Mucosa of rectum (tissue), 2 donors: ENCODE measurements around the gene MTRF1.

ENCODE experiments used
- H3K27ac ChIP-seq, 2 donors: one replicate each; pipeline ENCODE4 v1.7.0; 2013; ENCODE audit warnings: inconsistent platforms in 2 of 2, low read depth in 2 of 2, low read length in 2 of 2
- H3K27me3 ChIP-seq, 2 donors: one replicate each; pipeline ENCODE4 v1.7.0; 2013; ENCODE audit warnings: low read length in 2 of 2; ENCODE audit not compliant: control insufficient read depth in 2 of 2, insufficient read depth in 2 of 2
- H3K36me3 ChIP-seq, 2 donors: one replicate each; pipeline ENCODE4 v1.7.0; 2013; ENCODE audit warnings: low read length in 2 of 2; ENCODE audit not compliant: control insufficient read depth in 2 of 2, insufficient read depth in 2 of 2
- H3K4me1 ChIP-seq, 2 donors: one replicate each; pipeline ENCODE4 v1.7.0; 2013; ENCODE audit warnings: low read length in 2 of 2, mild to moderate bottlenecking in 1 of 2; ENCODE audit not compliant: control insufficient read depth in 2 of 2, insufficient read depth in 2 of 2
- H3K4me3 ChIP-seq, 2 donors: one replicate each; pipeline ENCODE4 v1.7.0; 2013; ENCODE audit warnings: low read length in 2 of 2
- H3K9ac ChIP-seq, 2 donors: one replicate each; pipeline ENCODE4 v1.7.0; 2013; ENCODE audit warnings: low read length in 2 of 2, low read depth in 1 of 2, mild to moderate bottlenecking in 1 of 2
- H3K9me3 ChIP-seq, 2 donors: one replicate each; pipeline ENCODE4 v1.7.0; 2013; ENCODE audit warnings: low read length in 2 of 2; ENCODE audit not compliant: control insufficient read depth in 2 of 2
- donor health status: healthy.
- donor health status: Normal muscosa, but diverticular disease.

MTRF1 gene

DNA sequence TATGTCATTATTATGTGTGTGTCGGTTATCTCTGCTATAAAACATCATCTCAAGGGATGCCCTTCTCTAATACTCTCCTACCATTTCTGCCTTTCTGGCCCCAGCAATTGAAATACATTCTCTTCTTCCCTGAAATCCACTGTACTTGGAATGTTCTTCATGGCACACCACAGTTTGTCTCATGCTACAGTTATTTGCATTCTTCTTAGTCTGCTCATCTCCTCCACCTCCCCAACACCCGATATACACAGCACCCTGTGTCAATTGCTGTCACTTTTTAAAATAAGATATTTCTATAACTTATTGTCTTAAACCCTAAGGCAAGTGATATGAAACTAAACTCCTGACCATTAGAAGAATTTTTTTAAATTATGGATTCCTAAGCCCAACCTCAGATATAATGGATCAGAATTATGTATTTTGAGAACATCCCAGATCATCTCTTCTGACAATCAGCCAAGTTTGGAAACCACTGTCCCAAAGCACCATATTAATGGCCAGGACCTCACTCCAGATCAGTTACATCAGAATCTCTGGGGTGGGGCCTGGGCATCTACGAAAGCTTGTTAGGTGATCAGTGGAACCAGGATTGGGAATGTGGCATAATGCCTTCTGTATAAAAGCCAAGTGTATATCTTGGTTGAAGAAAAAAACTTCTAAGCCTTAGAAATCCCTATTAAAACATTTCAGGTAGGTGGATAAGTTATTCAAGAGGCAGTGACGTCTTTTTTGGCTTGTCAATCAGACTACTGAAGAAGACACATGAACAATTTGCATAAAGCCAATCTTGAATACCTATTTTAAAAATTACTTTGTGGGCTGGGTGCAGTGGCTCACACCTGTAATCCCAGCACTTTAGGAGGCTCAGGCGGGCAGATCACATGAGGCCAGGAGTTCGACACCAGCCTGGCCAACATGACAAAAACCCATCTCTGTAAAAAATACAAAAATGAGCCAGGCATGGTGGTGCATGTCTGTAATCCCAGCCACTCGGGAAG, 39.0 kb downstream of the MTRF1 start:
- H3K4me3 ChIP-seq: no peak overlapping the region
- H3K4me1 ChIP-seq: no peaks in the 10 kb centered on the region
- H3K36me3 ChIP-seq: peaks cover 0 to 7% of the 10 kb centered on the region in 2 donors
- H3K9me3 ChIP-seq: no peaks in the 10 kb centered on the region
- no peak overlapping the region for H3K9ac ChIP-seq
- H3K27me3 ChIP-seq: no peaks in the 10 kb centered on the region
- no peak overlapping the region for H3K27ac ChIP-seq

DNA sequence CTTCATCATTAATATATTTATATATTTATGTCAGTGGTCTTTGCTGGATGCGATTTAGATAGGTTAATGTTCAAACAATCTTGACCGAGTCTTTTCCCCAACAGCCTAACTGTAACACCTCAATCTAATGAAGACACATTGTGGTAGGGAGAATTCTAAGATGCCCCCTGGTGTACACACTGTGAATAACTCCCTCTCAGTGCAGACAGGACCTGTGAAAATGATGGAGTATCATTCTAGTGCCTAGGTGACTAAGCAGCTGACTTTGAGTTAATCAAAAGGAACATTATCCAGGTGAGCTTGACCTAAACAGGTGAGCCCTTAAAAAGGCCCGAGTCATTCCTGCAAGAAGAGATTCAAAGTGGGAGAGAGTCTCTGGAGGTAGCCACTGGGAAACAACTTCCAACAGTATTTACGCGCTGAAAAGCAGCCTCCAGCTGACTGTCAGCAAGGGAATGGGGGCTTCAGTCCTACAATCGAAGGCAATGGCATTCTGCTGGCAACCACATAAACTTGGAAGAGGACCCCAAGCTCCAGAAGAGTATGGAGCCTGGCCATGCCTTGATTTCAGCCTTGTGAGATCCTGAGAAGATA, 41.0 kb downstream of the MTRF1 start:
- Histone ChIP-seq H3K4me3 (no peak overlapping the region), H3K9me3 (no peaks in the 10 kb centered on the region), H3K27ac (no peak overlapping the region), H3K27me3 (no peaks in the 10 kb centered on the region), H3K36me3 (peaks cover 0 to 7% of the 10 kb centered on the region in 2 donors), H3K4me1 (no peaks in the 10 kb centered on the region), H3K9ac (no peak overlapping the region)

DNA sequence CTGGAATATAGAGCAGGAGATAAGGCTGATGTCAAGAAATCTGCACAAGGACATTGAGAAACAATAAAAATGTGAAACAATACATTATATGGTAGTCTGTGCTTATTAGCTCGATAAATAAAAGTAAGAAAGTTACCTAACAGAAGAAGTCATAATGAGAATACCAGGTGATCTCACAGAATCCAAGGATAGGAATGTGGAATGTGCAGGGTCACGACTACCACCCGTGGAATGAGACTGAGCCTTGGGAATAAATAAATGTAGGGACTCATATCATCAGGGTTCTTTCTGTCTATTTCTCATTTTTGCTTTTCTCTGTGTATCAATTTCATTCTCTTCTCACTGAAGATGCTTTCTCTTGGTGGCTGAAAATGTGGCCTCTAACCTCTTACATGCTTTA, 43.0 kb downstream of the MTRF1 start:
- Histone ChIP-seq H3K9ac (no peak overlapping the region), H3K4me1 (no peaks in the 10 kb centered on the region), H3K27me3 (no peaks in the 10 kb centered on the region), H3K4me3 (no peak overlapping the region), H3K27ac (no peak overlapping the region), H3K9me3 (no peaks in the 10 kb centered on the region), H3K36me3 (peaks cover 0 to 7% of the 10 kb centered on the region in 2 donors)

DNA sequence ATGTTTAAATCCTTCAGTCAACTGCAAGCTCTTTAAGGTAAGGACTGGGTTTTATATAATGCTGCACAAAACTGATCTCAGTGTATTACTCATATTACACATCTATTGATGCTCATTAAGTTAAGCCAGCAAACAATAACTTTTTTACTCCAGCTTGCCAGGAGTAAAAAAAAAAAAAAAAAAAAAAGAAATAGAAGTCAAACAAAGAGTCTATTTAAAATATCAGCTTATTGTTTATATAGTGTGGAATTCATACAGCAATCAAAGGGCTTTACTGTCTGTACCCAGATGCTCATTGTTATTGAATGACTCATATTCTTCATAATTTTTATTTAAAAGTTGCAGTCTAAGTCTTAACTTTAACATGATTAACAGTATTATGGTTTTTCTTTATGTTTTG, 47.2 kb downstream of the MTRF1 start:
- Histone ChIP-seq H3K9me3 (no peaks in the 10 kb centered on the region), H3K36me3 (no peaks in the 10 kb centered on the region), H3K9ac (no peak overlapping the region), H3K27me3 (no peaks in the 10 kb centered on the region), H3K27ac (no peak overlapping the region), H3K4me1 (no peaks in the 10 kb centered on the region), H3K4me3 (no peak overlapping the region)

DNA sequence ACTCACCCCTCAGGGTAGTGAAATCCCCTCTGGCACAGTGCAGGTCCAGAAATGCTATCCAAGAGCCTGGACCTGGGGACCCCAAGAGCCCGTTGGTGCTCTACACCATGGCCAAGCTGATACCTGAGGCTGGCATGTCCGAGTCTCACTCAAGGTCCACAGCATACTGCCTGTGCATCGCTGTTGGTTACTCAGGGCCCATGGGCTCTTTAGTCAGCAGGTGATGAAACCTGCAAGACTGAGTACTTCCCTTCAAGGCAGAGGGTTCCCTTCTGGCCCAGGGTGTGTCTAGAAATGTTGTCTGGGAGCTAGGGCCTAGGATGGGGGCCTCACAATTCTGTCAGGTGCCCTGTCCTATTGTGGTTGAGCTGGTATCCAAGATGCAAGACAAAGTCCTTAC, 49.5 kb downstream of the MTRF1 start:
- no peak overlapping the region for H3K9ac ChIP-seq
- H3K36me3 ChIP-seq: no peaks in the 10 kb centered on the region
- no peak overlapping the region for H3K4me3 ChIP-seq
- H3K27me3 ChIP-seq: no peaks in the 10 kb centered on the region
- no peaks in the 10 kb centered on the region for H3K4me1 ChIP-seq
- no peak overlapping the region for H3K27ac ChIP-seq
- no peaks in the 10 kb centered on the region for H3K9me3 ChIP-seq

DNA sequence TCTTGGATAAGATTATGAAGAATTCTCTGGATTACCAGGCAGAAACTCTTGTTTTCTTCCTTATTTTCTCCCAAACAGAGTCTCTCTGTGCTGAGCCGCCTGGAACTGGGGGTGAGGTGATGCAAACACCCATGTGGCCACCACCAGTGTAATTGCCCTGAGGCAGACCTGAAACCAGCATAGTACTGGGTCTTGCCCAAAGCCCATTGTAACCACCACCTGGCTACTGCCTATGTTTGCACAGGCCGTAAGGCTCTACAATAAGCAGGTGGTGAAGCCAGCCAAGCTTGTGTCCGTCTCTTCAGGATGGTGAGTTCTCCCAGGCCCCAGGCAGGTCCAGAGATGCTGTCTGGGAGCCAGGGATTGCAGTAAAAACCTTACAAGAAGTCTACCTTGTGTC, 50.1 kb downstream of the MTRF1 start:
- H3K27me3 ChIP-seq: no peaks in the 10 kb centered on the region
- no peaks in the 10 kb centered on the region for H3K9me3 ChIP-seq
- H3K4me3 ChIP-seq: no peak overlapping the region
- no peak overlapping the region for H3K27ac ChIP-seq
- H3K36me3 ChIP-seq: no peaks in the 10 kb centered on the region
- H3K4me1 ChIP-seq: no peaks in the 10 kb centered on the region
- no peak overlapping the region for H3K9ac ChIP-seq

DNA sequence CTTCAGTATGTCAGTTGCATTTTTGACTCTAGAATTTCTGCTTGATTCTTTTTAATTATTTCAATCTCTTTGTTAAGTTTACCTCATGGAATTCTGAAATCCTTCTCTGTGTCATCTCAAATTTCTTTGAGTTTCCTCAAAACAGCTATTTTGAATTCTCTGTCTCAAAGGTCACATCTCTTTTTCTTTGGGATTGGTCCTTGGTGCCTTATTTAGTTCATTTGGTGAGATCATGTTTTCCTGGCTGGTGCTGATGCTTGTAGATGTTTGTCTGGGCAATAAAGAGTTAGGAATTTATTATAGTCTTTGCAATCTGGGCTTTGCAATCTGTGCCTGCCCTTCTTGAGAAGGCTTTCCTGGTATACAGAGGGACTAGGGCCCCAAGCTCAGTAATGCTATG, 50.5 kb downstream of the MTRF1 start:
- no peaks in the 10 kb centered on the region for H3K4me1 ChIP-seq
- no peak overlapping the region for H3K9ac ChIP-seq
- no peak overlapping the region for H3K4me3 ChIP-seq
- H3K27me3 ChIP-seq: no peaks in the 10 kb centered on the region
- no peaks in the 10 kb centered on the region for H3K36me3 ChIP-seq
- H3K9me3 ChIP-seq: no peaks in the 10 kb centered on the region
- no peak overlapping the region for H3K27ac ChIP-seq

DNA sequence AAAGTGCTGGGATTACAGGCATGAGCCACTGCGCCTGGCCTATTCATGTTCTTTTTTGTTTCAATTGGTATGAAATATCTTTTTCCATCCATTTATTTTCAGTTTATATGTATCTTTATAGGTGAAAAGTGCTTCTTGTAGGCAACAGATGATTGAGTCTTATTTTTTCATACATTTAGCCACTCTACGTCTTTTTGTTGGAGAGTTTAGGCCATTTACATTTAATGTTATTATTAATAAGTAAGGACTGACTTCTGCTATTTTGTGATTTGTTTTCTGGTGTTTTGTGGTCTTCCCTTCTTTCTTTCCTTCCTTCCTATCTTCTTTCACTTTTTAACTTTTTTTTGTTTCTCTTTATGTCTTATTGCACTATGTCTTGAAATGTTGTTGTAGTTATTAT, 52.3 kb downstream of the MTRF1 start:
- Histone ChIP-seq H3K27me3 (no peaks in the 10 kb centered on the region), H3K36me3 (no peaks in the 10 kb centered on the region), H3K27ac (no peak overlapping the region), H3K9ac (no peak overlapping the region), H3K4me1 (no peaks in the 10 kb centered on the region), H3K4me3 (no peak overlapping the region), H3K9me3 (no peaks in the 10 kb centered on the region)

DNA sequence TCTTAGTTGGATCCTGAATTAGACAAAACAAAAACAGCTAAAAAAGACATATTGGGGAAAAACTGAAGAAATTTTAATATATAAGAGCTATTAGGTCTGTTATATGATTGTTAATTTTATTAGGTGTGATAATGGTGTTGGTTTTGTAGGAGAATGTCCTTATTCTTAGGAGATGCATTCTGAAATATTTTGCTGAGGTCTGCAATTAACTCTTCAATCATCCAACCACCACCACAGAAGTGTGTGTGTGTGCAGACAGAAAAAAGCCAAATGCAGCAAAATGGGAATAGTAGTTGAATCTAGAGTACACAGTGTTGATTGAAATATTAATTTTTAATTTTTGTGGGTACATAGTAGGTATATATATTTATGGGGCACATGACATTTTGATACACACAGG, 56.9 kb downstream of the MTRF1 start:
- Histone ChIP-seq H3K9ac (no peak overlapping the region), H3K9me3 (no peaks in the 10 kb centered on the region), H3K4me1 (no peaks in the 10 kb centered on the region), H3K27ac (no peak overlapping the region), H3K36me3 (no peaks in the 10 kb centered on the region), H3K27me3 (no peaks in the 10 kb centered on the region), H3K4me3 (no peak overlapping the region)

DNA sequence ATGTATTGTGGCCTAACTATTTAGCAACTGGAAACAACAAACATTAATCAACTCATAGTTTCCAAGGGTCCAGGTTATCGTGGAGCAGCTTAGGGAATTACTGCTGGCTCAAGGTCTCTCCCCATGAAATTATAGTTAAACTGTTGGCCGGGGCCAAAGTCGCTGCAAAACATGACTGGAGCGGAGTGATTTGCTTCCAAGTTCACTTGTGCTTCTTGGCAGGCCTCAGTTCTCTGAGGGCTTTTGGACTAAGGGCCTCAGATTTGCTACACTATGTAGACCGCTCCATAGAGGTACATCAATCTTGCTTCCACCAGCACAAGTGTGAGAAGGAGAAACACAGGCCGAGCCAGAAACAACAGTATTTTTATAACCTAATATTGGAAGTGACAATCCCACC, 59.6 kb downstream of the MTRF1 start:
- H3K27me3 ChIP-seq: no peaks in the 10 kb centered on the region
- no peak overlapping the region for H3K9ac ChIP-seq
- H3K9me3 ChIP-seq: no peaks in the 10 kb centered on the region
- H3K4me3 ChIP-seq: no peak overlapping the region
- H3K36me3 ChIP-seq: no peaks in the 10 kb centered on the region
- H3K27ac ChIP-seq: no peak overlapping the region
- no peaks in the 10 kb centered on the region for H3K4me1 ChIP-seq
